GM19438 (cell line): ENCODE results near the gene PLEKHM2.

ENCODE experiments used
- ATAC-seq: cut with Tn5 transposase; IDR thresholded peaks from one replicate; pipeline ENCODE4 v1.9.1; 2021; ENCODE audit warnings: low read depth; ENCODE audit not compliant: unreplicated experiment

The PLEKHM2 gene

DNA sequence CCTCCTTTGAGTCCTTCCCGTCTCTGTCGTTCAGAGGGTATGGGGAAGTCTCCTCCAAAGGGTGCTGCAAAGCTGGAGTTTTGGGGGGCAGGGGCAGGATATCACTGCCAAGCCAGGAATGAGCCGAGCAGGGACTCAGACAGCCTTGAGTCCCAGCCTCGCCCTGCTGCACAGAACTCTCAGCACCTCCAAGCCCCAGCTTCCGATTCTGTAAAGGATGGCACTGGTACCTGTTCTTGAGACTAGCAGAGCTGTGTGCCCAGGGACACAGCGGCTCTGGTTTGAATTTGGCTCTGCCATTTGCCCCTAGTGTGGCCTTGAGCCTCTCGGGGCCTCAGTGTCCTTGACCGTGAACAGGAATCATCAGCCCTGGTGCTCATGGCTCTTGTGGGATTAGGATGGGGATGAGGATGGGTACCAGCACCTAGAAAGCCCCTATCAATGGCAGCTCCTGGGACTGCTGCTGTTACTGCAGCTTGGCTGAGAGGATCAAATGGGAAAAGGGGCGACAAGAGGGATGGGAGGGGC is 73.0 kb downstream of the PLEKHM2 start:
- ATAC-seq: no peak

DNA sequence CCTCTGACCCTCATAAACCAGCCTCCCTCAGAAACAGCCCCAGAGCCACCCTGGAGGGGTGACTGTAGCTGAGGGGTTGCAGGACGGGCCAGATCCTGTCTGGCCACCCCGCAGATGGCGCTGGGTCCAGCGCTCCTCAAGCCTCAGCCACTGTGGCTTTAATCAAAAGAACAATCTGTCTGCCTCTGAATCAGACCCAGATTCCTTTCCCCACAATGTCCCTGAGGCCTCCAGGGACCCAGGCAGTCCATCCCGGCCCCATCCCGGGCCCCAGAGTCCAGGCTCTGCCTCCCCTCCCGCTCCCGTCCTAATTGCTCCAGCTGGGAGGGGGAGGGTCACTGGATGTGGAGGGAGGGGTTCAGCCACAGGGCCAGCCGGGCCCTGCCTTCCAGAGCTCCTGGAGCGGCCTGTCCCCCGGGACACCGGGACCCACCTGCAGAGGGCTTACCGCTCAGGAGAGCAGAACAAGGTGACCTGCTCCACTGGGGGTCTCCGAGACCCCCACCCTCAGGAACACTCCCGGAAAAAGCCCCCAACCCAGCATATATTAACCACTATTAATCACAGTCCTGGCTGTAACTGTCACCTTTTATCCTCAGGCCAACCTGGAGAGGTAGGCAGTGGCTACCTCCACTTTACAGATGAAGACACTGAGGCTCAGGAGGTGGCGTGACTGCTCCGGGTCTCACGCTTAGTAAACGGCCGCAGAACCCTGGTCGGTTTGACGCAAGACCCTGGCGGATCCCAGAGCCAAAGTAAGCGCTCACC is 73.6 kb downstream of the PLEKHM2 start:
- no peak for ATAC-seq

DNA sequence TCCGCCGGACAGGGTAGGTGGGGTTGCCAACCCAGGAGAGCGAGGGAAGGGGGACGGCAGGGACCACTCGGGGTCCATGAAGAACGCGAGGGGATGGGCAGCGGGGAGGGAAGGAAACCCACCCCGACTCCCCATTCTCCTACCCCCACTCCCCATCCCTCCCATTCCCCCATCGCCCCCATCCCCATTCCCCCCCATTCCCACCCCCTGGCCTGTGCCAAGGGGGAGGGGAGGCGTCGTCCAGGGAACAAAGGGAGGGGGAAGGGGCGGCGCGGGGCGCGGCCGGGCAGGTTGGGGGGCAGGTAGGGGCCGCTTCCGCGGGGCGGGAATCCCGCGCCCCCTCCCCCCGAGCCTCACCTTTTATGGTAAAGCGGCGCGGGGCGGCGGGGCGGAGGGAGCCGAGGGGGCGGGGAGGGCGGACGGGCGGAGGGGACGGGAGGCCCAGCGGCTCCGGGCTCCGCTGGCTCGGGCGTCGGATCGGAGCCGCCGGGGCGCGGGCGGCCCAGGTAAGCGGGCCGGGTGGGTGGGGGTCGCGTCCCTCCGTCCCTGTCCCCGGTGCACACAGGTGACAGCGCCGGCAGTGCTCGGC is 74.3 kb downstream of the PLEKHM2 start, which contains the start of gene FBLIM1:
FBLIM1 (plus strand) TSS at position 453 of the 589 bp plus-strand sequence. CDS start 6,189 bp downstream, outside the sequence.
- no peak for ATAC-seq

DNA sequence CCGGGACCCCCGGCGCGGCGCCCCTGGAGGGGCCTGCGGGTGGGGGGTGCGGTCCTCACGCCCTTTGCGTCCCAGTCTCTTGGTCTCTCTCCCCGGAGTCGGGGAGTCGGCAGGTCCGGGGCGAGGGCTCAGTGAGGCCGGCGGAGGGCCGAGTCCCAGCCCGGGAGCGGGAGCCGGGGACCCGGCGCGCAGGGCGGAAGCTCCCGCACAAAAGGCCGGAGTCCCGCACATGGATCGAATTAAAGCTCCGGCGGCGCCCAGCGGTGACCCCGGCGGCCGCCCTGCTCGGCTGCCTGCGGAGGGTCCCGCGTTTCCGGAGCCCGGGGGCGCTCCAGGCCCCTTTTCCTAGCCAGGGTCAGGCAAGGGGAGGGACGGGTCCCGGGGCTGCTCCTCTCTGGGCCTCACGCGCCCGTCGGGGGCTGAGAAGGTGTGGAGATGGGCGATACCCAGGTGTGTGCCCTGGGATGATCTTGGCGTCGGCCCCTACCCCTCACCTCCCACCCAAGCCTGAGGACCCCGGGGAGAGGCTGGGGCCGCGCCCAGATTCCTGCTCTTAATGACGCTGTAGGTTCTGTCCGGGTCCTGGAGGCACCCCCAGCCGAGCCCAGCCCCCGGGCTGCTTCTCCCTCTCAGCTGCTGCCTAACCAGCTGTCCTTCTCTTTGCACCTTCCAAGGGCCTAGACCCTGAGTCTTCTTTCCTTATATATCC is 75.0 kb downstream of the PLEKHM2 start:
- no peak for ATAC-seq

DNA sequence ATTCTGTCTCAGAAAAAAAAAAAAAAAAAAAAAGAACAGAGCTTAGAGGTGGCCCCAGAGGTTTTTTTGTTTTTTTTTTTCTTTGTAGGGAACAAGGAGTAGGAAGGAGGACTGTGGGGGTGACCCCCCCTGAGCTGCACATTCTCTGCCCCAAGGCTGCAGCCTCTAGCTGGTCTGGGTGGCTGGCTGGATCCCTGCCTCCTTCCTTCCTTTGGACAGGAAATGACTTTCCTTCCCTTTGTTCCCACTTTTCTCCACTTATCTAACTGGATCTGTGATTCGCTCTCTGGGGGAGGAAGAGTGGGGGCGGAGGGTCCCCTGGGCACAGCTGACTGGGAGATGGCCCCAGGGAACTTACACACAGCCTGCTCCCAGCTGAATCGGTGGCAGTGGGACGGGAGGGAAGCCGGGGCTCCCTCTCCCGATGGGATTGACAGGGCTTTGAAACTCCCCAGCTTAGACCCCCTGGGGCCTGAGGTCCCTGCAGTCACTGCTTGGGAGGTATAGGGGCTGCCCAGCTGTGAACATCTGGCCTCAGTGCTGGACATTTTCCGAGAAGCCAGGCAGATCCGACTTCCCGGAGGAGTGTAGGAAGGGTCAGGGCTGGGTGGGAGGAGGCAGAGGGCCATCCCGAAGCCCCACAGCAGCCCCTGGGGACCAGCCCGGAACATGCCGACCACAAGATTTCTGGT is 76.5 kb downstream of the PLEKHM2 start:
- no peak for ATAC-seq

DNA sequence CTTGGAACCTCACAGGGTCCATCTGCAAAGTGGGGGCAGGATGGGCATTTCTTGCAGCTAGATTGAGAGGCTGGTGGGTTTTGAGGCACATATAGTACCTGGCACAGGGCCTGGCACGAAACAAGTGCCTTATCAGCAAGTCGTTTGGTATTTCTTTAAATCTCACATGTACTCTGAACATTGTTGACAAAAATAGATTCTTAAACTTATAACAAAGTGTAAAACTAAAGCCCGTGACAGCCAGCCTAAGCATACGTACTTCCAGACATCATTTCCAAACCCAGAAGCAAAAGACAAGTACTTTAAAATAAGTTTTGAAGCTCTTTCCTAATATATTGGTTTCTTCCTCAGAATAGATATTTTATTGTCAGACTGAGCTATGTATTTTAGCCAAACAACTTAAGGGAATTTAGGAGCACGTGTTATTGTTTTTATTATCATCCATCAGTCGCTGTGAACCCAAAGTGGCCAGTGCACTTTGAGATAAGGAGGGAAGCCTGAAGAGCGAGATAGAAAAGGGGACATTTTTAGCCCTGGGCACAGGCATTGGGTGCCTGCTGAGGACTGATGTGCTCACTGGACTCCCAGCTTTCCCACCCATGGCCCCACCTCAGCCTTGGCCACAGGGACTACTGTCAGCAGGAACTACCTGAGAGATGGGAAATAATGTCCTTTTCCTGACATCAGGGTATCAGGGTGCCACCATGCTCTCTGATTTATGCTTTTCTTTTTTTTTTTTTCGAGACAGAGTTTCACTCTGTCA is 77.4 kb downstream of the PLEKHM2 start:
- ATAC-seq: no peak

DNA sequence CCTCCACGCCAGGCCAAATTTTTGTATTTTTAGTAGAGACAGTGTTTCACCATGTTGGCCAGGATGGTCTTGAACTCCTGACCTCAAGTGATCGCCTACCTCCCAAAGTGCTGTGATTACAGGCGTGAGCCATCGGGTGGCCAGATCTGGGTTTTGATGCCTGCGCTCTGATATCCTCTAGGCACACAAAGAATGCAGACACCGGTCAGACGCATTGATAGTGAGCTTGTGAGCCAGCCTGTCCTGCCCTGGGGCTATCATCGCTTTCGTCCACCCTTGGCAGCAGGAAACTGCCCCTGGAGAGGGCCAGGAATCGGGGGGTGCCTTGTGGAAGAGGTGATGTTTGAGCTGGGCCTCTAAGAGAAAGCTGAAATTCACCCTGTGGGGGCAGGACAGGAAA is 78.4 kb downstream of the PLEKHM2 start:
- no peak for ATAC-seq

DNA sequence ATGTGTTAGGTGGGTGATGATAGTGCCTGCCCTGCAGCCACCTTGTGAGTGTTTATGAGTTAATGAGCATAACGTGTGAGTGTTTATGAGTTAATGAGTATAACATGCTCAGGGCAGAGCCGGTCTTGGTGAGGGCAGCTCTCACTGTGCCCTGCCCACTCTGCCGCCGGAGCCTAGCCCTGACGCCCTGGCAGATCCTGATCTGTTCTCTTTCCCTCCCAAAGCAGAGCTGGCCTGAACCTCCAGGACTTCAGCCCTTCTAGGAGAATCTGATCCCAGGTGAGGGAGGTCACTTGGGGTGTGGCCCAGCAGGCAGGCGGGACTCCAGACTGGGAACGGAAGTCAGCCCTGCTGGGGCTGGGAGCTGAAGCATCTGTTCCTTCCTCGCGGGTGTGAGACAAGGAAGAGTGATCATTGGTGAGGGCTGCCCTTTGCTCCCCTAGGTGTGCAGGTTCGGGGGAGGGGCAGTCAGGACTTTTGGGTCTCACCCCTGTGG is 80.2 kb downstream of the PLEKHM2 start:
- ATAC-seq: no peak

DNA sequence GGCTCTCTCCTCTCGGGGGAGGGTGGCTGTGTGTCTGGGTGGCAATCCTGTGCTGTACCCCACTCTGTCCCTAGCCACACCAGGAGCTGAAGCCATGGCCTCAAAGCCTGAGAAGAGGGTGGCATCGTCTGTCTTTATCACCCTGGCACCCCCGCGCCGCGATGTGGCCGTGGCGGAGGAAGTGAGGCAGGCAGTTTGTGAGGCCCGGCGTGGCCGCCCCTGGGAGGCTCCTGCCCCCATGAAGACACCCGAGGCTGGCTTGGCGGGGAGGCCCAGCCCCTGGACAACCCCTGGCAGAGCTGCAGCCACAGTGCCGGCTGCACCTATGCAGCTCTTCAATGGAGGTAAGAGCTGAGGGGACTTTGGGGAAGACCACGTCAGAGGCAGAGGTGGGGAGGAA is 80.8 kb downstream of the PLEKHM2 start:
- ATAC-seq: no peak

DNA sequence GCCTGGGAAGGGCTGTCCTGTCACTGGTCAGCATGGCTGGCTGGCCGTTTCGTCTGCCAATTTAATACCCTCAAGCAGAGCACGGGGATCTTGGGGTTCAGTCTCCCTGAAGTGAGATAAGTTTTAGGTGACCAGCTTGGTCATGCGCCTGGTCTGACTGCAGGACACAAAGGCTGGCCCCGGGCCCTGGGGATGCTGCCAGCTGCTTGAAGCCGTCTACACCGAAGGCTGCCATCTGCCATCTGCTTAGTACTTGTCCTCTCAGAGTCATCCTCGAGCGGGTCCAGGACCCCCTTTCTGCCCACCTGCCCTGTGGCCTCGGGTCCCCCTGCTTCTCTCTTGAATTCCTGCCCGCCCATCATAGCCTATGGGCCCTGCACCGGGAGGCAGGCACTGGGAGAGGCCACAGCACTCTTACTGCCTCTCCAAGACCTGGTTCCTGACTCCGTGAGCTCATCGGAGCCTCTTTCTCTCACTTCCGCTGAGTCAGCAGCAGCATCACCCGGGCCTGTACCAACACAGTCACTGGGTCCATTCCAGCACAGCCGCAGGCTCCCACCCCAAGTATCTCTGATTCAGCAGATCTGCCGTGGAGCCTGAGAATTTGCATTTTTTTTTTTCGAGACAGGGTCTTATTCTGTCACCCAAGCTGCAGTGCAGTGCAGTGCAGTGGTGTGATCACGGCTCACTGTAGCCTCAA is 81.5 kb downstream of the PLEKHM2 start:
- no peak for ATAC-seq

DNA sequence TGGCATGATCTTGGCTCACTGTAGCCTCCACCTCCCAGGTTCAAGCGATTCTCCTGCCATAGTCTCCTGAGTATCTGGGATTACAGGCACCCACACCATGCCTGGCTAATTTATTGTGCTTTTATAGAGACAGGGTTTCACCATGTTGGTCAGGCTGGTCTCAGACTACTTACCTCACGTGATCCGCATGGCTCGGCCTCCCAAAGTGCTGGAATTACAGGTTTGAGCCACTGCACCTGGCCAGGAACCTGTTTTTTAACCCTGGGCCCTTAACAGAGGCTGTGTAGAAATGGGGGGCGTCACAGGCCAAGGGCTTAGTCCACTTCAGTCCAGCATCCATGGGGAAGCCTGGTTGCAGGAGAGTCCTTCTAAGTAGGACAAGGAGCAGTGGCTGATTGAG is 83.8 kb downstream of the PLEKHM2 start:
- ATAC-seq: no peak

DNA sequence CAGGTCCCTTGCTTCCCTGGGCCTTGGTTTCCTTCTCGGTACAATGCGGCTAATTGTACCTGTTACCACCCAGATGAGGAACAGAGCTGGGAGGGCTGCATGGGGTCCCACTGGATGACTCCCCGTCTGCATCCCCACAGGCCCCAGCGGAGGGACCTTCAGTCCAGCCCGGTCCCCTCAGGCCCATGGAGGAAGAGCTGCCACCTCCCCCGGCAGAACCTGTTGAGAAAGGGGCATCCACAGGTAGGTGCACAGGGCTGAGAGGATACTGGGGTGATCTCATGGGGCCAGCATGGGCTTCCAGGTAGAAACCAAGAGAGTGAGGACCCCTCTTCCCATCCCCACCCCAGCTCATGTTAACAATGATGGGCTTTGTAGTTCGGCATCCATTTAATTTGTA is 84.3 kb downstream of the PLEKHM2 start:
- no peak for ATAC-seq

DNA sequence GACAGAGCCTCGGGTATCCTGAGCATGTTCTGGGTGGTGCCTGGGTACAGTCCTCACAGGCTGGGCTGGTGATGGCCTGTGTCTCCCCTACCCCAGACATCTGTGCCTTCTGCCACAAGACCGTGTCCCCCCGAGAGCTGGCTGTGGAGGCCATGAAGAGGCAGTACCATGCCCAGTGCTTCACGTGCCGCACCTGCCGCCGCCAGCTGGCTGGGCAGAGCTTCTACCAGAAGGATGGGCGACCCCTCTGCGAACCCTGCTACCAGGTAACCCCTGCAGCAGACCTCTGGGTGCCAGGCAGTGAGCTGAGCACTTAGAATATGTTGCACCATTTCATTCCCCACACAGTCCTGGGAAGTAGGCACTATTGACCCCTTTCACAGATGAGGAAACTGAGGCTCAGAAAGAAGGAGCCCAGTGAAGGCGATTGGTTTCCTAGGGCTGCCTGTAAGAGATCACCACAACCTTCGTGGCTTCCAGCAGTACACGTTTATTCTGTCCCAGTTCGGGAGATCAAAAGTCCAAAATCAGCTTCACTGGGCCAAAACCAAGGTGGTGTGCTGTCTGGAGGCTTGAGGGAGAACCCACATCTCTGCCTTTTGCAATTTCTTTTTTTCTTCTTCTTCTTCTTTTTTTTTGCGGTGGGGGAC is 86.3 kb downstream of the PLEKHM2 start:
- no peak for ATAC-seq

DNA sequence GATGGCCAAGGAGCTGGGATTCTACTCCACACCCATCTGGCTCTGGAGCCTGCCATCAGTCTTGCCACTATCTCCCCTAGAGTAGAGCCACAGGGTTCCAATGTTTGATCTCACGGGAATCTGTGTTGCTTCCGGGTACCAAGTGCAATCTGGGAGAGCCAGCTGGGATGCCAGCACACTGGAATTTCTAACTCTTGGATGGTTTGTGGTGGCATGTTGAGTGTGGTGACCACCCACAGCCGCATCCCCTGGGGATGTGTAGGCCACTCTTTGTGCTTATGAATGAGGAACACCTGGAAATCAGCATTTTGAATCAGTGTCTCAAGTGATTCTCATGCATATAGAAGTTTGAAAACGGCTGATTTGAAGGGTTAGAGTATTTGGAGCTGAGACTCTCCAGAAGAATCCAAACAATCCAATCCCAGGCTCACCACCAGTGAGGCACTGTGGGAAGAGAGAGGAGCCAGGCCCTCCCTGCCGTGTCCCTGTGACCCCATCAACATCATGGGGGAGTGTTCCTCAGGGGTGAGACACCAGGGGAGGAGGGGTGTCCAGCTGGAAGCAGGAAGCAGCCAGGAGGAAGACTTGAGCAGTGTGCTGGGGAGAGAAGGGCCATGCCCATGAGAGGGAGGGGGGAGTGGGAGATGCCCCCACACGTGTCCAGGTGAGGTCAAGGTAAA is 87.9 kb downstream of the PLEKHM2 start:
- ATAC-seq: no peak

DNA sequence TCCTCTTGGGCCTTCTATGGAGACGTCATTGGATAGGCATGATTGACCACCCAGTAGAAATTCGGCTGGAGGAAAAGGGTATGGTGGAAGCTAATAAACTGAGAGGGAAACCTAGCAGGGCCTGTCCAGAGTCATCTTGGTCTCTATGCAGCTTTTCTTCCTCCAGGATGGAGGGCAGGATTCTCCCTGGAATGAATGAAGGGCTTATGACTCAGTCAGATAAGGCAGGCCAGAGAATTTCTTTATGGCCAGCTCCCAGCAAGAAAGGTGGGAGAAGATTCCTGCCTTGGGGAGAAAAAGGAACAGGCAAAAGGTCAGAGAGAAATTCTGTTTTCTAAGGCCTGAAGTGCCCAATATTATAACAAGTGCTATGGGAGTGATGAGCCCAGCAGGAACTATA is 91.6 kb downstream of the PLEKHM2 start:
- ATAC-seq: no peak

DNA sequence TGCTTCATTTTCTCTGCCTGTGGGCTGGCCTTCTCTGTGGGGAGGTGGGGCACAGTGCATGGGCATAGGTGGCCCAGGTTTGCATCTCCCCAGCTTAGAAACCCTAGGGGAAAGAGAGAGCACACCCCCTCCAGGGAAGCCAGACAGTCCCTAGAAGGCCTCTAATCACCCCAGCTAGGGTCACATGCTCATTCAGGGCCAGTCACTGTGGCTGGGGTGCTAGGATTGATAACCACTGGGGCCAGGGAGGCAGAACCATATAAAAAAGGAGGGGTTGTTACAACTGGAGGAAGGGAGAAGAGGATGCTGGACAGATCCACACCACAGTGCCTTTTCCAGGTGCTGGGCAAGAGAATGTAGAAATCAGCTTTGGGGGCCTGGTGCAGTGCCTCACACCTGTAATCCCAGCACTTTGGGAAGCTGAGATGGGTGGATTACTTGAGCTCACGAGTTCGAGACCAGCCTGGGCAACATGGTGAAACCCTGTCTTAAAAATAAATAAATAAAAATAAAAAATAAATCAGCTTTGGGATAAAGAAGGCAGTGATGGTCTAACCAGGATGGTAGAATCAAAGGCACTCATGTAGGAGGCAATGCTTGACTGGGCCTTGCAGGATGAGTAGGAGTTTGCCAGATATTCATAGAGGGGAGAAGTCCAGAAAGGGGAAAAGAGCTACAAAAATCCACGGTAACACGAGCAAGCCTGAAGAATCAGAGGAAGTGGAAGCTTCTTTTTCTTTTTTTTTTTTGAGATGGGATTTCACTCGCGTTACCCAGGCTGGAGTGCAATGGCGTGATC is 94.0 kb downstream of the PLEKHM2 start:
- ATAC-seq: no peak
